T-cell (primary cell): ENCODE data around the gene LMNTD1. TPM values are rescaled to one million over a fixed set of nuclear protein-coding genes. Genes with fewer than 3 reads are reported as not detected.

ENCODE experiments used
- ATAC-seq, 4 experiments: fragments of 200-7000 bp in 3 of 4; fragments of 150-1000 bp in 1 of 4; cut with Tn5 transposase; replicated peaks in 1 of 4; 1 replicate in 3 of 4; 2 replicates in 1 of 4; pipeline ENCODE4 v1.10.0; 2021; ENCODE audit warnings: moderate library complexity in 3 of 4, mild to moderate bottlenecking in 2 of 4, moderate number of reproducible peaks in 1 of 4
- CTCF ChIA-PET, 2 donors: fragments of 300-600 bp; sonication (Branson Sonifier 250); formaldehyde crosslinking; loops; one replicate each; lab custom pipeline; 2022; ENCODE audit warnings: antibody characterized with exemption in 2 of 2; lab: Charles Lee
- POLR2A ChIA-PET, 2 donors: fragments of 300-600 bp; sonication (Branson Sonifier 250); formaldehyde crosslinking; loops; one replicate each; lab custom pipeline; 2022; ENCODE audit warnings: antibody characterized with exemption in 2 of 2; lab: Charles Lee
- DNase-seq, 35 experiments: peaks; one replicate each; pipeline versions ENCODE4 v3.0.0 to v3.0.0-alpha.2; 2013 to 2023
- H3K27ac ChIP-seq: one replicate; pipeline ENCODE4 v1.5.1; 2013; ENCODE audit warnings: low read length
- H3K27me3 ChIP-seq, 2 experiments: replicated peaks in 1 of 2; 1 replicate in 1 of 2; 2 replicates in 1 of 2; pipeline versions ENCODE4 v1.6.1 to v1.7.0; 2013; ENCODE audit warnings: low read length in 1 of 2, mixed read lengths in 1 of 2; ENCODE audit not compliant: control insufficient read depth in 2 of 2, insufficient read depth in 2 of 2; ENCODE audit errors: extremely low read depth in 1 of 2
- H3K36me3 ChIP-seq, 2 donors: 1 replicate in 1 of 2; 2 replicates in 1 of 2; pipeline versions ENCODE4 v1.6.1 to v1.7.0; 2013; ENCODE audit warnings: low read length in 1 of 2; ENCODE audit not compliant: control insufficient read depth in 2 of 2, insufficient read depth in 1 of 2; ENCODE audit errors: extremely low read depth in 1 of 2
- H3K4me1 ChIP-seq, 2 experiments: 1 replicate in 1 of 2; 2 replicates in 1 of 2; pipeline versions ENCODE4 v1.6.1 to v1.7.0; 2013; ENCODE audit warnings: low read length in 2 of 2, mixed read lengths in 1 of 2; ENCODE audit not compliant: insufficient read depth in 2 of 2, control insufficient read depth in 1 of 2; ENCODE audit errors: extremely low read depth in 1 of 2
- H3K4me3 ChIP-seq, 2 donors: 1 replicate in 1 of 2; 2 replicates in 1 of 2; pipeline versions ENCODE4 v1.5.1 to v1.7.0; 2013; ENCODE audit warnings: mild to moderate bottlenecking in 2 of 2, low read length in 1 of 2, moderate library complexity in 1 of 2; ENCODE audit not compliant: control insufficient read depth in 1 of 2; ENCODE audit errors: extremely low read depth in 1 of 2
- H3K9me3 ChIP-seq: 2 replicates; pipeline ENCODE4 v1.7.0; 2013
- H3K27ac Mint-ChIP-seq, 2 donors: one replicate each; pipeline ENCODE4 v1.8.0; 2020 to 2021; ENCODE audit warnings: mild to moderate bottlenecking in 2 of 2, mixed read lengths in 2 of 2
- H3K27me3 Mint-ChIP-seq, 2 donors: one replicate each; pipeline ENCODE4 v1.8.0; 2021 to 2022; ENCODE audit warnings: mixed read lengths in 2 of 2
- H3K36me3 Mint-ChIP-seq: one replicate; pipeline ENCODE4 v1.8.0; 2021; ENCODE audit warnings: mixed read lengths
- H3K4me1 Mint-ChIP-seq, 3 donors: one replicate each; pipeline ENCODE4 v1.8.0; 2020 to 2022; ENCODE audit warnings: mixed read lengths in 3 of 3, mild to moderate bottlenecking in 1 of 3
- H3K4me3 Mint-ChIP-seq, 3 donors: one replicate each; pipeline ENCODE4 v1.8.0; 2020 to 2022; ENCODE audit warnings: mild to moderate bottlenecking in 3 of 3, mixed read lengths in 3 of 3, moderate library complexity in 3 of 3
- H3K9me3 Mint-ChIP-seq, 3 donors: one replicate each; pipeline ENCODE4 v1.8.0; 2020 to 2022; ENCODE audit warnings: mixed read lengths in 3 of 3
- WGBS: methylation state at CpG from one replicate; pipeline ENCODE4 v1.1.5; 2013; ENCODE audit warnings: missing lambda C conversion rate; ENCODE audit not compliant: insufficient coverage; 5-methylcytosine and 5-hydroxymethylcytosine counted together
- total RNA-seq, 35 experiments: library from RNA in 6 of 35; stranded (reverse) in 6 of 35; fragments of 120-200 nt in 1 of 35; gene quantifications; one replicate each; pipeline versions ENCODE4 v1.2.1 to v1.2.4 and lab custom pipeline; 2013 to 2026

LMNTD1 gene
- total RNA-seq, 5 donors from 2014 or later (not counting 1 experiment from before 2014, with no cell fraction given): not detected

DNA sequence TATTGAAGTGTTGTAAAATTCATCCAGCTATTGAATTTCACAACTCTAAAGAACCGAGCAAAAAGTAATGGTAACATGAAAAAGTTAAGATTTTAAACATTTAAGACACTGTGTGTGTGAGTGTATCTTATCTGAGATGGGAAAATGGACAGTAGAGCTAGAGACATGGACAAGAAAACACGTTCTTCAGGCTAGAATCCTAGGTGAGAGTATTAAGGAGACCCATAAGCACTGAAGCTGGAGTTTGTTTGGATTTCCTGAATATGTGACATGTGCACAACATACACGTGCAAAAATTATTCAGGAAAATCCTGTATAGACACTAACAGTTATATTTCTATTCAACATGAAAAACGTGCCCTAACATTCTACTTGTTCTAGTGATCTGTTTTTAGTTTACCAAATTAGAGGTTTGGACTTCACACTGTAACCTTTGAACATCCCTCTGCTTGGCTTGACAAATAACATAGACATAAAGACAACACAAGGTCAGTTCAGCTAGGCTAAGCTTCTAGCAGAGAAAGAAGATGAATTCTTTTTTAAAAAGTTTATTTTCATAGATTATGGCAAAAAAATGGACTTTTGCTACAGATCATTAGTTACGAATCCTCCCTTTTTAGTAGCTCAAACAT lies 31.3 kb downstream of the LMNTD1 start:
- CTCF ChIA-PET: no interaction called here
- H3K36me3 Mint-ChIP-seq: no peaks in the 10 kb centered on the region
- no peak overlapping the region for H3K4me3 ChIP-seq

DNA sequence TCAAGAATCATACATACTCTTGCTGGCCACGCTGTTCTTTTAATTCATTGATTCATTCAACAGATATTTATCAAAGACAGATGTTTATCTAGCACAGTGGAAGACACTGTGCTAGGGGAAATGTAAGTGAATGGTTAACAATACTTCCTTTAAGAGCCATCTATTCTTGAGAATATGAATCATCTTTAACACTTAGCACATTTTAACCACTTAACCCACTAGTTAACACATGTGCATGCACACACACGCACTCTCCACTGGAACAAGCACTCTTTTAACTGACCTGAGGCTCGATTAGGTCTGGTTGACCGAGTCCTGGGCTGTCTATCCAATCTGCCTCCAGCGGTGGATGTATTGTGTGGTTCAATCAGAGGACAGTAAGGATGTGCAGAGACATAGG lies 34.6 kb downstream of the LMNTD1 start:
- ATAC-seq (no peak), DNase-seq (no peak)
- POLR2A ChIA-PET: no interaction called here
- H3K9me3 Mint-ChIP-seq: peaks cover 0 to 6% (median 0%) of the 10 kb centered on the region in 3 donors
- no peak overlapping the region for H3K4me3 Mint-ChIP-seq
- WGBS: no CpG with 5 or more reads among the region's 5 CpGs
- H3K9me3 ChIP-seq: no peaks in the 10 kb centered on the region
- peaks cover 4 to 5% of the 10 kb centered on the region in 2 donors for H3K27me3 Mint-ChIP-seq
- H3K36me3 Mint-ChIP-seq: no peaks in the 10 kb centered on the region
- H3K27ac Mint-ChIP-seq: peak overlapping the region in 1 of 2 donors; percentile 16
- CTCF ChIA-PET: no interaction called here
- H3K4me1 ChIP-seq: no peaks in the 10 kb centered on the region
- no peaks in the 10 kb centered on the region for H3K36me3 ChIP-seq
- H3K4me3 ChIP-seq: no peak overlapping the region
- no peaks in the 10 kb centered on the region for H3K27me3 ChIP-seq
- H3K27ac ChIP-seq: no peak overlapping the region
- H3K4me1 Mint-ChIP-seq: peaks cover 0 to 2% (median 0%) of the 10 kb centered on the region in 3 donors

More for the DNA sequence above, 31.3 kb downstream of the LMNTD1 start:
- Histone ChIP-seq H3K27ac (no peak overlapping the region), H3K9me3 (no peaks in the 10 kb centered on the region), H3K4me1 (no peaks in the 10 kb centered on the region), H3K27me3 (no peaks in the 10 kb centered on the region), H3K36me3 (no peaks in the 10 kb centered on the region)
- no peaks in the 10 kb centered on the region for H3K27me3 Mint-ChIP-seq
- H3K9me3 Mint-ChIP-seq: peaks cover 0 to 6% (median 0%) of the 10 kb centered on the region in 3 donors
- no peak overlapping the region for H3K27ac Mint-ChIP-seq
- POLR2A ChIA-PET: interaction anchor here in 1 of 2 donors (0.5 kb wide), 1 partner anchor 468 kb away, joined by 6 read pairs; no protein-coding TSS in a partner anchor
- H3K4me3 Mint-ChIP-seq: no peak overlapping the region
- DNase-seq (no peak), ATAC-seq (no peak)
- H3K4me1 Mint-ChIP-seq: peaks cover 0 to 2% (median 0%) of the 10 kb centered on the region in 3 donors
- 29% methylated on average over 1 of the region's 5 CpGs for whole genome bisulfite sequencing

DNA sequence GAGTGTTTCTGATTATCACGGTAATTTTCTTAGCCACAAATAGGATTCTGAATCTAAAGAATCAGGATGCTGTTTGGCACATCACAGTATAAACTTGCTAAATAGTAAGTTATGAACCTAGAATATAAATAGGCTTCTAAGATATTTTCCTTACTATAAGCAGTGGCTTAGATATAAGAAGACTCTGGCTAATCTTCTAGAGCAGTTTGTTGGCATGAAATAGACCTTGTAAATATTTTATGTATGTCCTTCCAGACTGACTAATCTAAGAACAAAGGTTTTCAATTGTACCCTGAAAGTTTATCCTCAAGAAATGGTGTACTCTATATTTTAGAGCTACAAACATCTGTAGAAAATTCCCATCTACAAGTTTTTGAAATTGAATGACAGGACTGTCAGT lies 48.3 kb downstream of the LMNTD1 start:
- H3K4me1 Mint-ChIP-seq: no peaks in the 10 kb centered on the region
- H3K4me3 Mint-ChIP-seq: no peak overlapping the region
- no peak overlapping the region for H3K27ac Mint-ChIP-seq
- H3K9me3 Mint-ChIP-seq: no peaks in the 10 kb centered on the region
- H3K27me3 Mint-ChIP-seq: no peaks in the 10 kb centered on the region
- no peaks in the 10 kb centered on the region for H3K36me3 Mint-ChIP-seq
- no CpG with 5 or more reads among the region's 1 CpG for WGBS
- Histone ChIP-seq H3K4me3 (no peak overlapping the region), H3K27me3 (peaks cover 0 to 6% of the 10 kb centered on the region in 2 experiments), H3K27ac (no peak overlapping the region), H3K9me3 (no peaks in the 10 kb centered on the region), H3K36me3 (no peaks in the 10 kb centered on the region), H3K4me1 (no peaks in the 10 kb centered on the region)
- CTCF ChIA-PET: no interaction called here
- DNase-seq: no peak
- POLR2A ChIA-PET: no interaction called here
- ATAC-seq: no peak

DNA sequence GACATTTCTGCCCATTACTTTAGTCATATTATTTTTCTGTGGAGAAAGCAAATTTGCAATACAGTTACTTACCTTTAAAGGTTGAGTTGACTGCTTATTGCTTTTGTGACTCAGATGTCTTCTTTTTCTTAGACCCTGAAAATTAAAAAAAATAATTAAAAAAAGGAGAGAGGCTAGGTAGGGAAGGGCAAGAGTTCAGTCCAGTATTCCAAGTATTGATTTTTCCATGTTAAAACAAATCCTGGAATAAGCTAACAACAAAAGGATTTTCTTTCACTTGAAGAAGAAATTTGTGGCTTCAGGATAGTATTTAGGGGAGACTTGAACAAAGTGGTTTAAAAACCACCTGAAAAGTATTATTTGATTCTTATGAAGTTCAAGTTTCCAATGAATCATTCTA lies 49.4 kb downstream of the LMNTD1 start:
- POLR2A ChIA-PET: no interaction called here
- no peak for ATAC-seq
- DNase-seq: no peak
- Histone ChIP-seq H3K9me3 (no peaks in the 10 kb centered on the region), H3K4me1 (no peaks in the 10 kb centered on the region), H3K27ac (no peak overlapping the region), H3K27me3 (peaks cover 0 to 6% of the 10 kb centered on the region in 2 experiments), H3K36me3 (no peaks in the 10 kb centered on the region), H3K4me3 (no peak overlapping the region)
- Mint-ChIP-seq H3K27ac (no peak overlapping the region), H3K4me3 (no peak overlapping the region), H3K4me1 (no peaks in the 10 kb centered on the region), H3K36me3 (no peaks in the 10 kb centered on the region), H3K9me3 (peaks cover 0 to 2% (median 0%) of the 10 kb centered on the region in 3 donors), H3K27me3 (no peaks in the 10 kb centered on the region)
- CTCF ChIA-PET: no interaction called here

DNA sequence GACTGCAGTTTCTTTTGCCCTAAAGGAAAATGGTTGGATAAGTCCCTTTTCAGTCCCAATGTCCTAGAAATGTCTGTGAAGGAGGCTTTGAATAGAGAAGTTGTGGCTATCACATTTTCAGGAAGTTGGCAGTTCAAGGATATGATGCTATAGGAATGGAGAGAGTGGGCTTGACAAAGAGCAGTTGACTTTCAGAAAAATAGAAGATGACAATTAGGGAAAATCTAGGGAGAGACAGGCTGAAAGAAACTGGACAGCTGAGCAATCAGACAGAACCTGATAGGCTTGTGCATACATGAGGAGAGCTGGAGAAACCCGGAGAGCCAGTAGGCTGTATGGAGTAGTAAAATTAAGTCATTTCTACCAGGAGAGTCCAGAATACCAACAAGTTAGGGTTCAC lies 50.5 kb downstream of the LMNTD1 start:
- Histone ChIP-seq H3K4me1 (no peaks in the 10 kb centered on the region), H3K27me3 (peaks cover 0 to 6% of the 10 kb centered on the region in 2 experiments), H3K4me3 (no peak overlapping the region), H3K36me3 (no peaks in the 10 kb centered on the region), H3K27ac (no peak overlapping the region), H3K9me3 (no peaks in the 10 kb centered on the region)
- DNase-seq (no peak), ATAC-seq (no peak)
- no CpG with 5 or more reads among the region's 1 CpG for whole genome bisulfite sequencing
- Mint-ChIP-seq H3K4me1 (no peaks in the 10 kb centered on the region), H3K9me3 (peaks cover 0 to 3% (median 0%) of the 10 kb centered on the region in 3 donors), H3K27me3 (no peaks in the 10 kb centered on the region), H3K27ac (no peak overlapping the region), H3K36me3 (no peaks in the 10 kb centered on the region), H3K4me3 (no peak overlapping the region)
- ChIA-PET CTCF (no interaction called here), POLR2A (no interaction called here)

DNA sequence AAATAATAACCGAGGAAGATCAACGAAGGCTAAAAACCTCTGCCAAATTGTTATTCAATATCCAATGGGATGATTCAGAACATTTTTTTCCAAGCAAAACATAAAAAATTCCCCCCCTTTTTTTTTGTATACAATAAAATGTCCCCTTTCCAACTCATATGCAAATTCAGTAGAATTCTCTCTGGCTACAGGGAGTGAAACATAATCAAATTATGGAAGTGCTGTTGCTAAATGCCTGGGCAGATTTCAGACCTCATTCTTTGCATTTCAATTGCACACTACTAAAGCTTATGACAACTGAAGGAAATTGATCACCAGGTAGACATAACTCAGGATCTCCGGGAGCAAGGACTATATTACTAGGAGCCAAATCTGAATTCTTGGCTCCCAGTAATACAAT lies 51.0 kb downstream of the LMNTD1 start:
- H3K36me3 ChIP-seq: no peaks in the 10 kb centered on the region
- ATAC-seq (no peak), DNase-seq (no peak)
- Mint-ChIP-seq H3K9me3 (peaks cover 0 to 3% (median 0%) of the 10 kb centered on the region in 3 donors), H3K36me3 (no peaks in the 10 kb centered on the region), H3K27ac (no peak overlapping the region), H3K4me3 (no peak overlapping the region), H3K4me1 (no peaks in the 10 kb centered on the region), H3K27me3 (no peaks in the 10 kb centered on the region)
- POLR2A ChIA-PET: no interaction called here
- no peak overlapping the region for H3K4me3 ChIP-seq
- no peak overlapping the region for H3K27ac ChIP-seq
- CTCF ChIA-PET: no interaction called here
- 100% methylated on average over 2 of the region's 3 CpGs for WGBS
- peaks cover 0 to 7% of the 10 kb centered on the region in 2 experiments for H3K27me3 ChIP-seq
- no peaks in the 10 kb centered on the region for H3K4me1 ChIP-seq
- H3K9me3 ChIP-seq: no peaks in the 10 kb centered on the region
